GM18868 (cell line): Measurements from ENCODE around the gene PKM.
"Not testable (repeated sequence)": the region's sequence is repeated elsewhere in the genome, so short reads cannot be mapped to it uniquely, and the experiment has no call there.

ENCODE experiments used
- ATAC-seq: cut with Tn5 transposase; IDR thresholded peaks from one replicate; pipeline ENCODE4 v1.9.1; 2021; ENCODE audit warnings: mild to moderate bottlenecking, moderate library complexity; ENCODE audit not compliant: unreplicated experiment

Gene PKM

DNA sequence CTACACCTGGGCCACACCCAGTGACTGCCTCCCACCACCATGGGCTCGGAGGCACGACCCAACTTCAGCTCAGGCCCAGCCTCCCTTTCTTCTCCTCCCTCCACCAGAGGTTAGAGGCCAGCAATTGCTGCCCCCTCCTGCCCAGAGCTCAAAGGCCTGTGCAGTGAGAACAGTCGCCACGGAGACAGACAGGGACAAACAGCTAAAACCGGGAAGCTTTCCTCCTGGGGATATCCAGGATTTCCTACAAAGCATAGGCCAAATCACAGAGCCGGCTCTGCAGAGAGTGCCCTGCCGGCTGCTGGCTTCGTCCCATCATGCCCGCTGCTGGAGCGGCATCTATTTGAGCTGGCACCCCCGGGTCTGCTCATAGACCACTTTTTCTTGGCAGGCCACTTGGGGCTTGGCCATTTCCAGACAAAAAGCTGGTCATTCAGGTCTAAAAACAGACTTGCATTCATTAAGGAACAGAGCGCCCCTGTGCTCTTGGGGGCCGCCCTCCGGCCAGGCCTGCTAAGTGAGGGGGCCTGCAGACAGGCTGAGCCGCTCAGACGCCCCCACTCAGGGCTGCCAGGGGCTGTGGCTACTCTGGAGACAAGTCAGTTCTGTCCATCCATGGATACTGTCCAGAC, 50.9 kb downstream of the PKM start:
- no peak for ATAC-seq

DNA sequence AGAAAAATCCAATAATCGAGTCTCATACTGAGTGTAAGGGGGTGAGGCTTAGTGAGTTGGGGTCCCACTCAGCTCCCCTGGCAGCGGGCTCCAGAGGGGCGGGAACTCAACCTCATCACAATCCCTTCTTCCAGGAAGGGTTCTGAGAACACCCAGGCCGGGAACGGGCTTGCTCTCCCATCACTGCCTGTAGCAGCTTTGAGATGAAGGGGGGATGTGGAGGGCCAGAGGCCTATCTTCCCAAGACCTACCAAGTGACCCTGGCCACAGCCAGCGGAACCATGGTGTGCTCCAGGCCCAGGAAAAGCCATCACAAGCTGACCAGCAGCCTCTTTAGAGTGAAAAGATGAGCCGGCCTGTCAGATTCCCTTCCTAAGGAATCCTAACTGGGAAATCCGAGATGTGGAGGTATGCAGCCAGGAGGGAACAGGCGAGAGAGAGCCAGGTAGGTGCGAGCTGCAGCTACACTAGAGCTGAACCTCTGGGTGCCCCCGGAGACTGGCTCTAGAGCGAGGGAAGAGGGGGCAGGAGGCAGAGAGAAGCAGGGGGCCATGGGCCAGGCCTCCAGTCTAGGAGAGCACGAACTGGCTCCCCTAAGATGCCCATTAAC, 51.9 kb downstream of the PKM start:
- ATAC-seq = no peak

DNA sequence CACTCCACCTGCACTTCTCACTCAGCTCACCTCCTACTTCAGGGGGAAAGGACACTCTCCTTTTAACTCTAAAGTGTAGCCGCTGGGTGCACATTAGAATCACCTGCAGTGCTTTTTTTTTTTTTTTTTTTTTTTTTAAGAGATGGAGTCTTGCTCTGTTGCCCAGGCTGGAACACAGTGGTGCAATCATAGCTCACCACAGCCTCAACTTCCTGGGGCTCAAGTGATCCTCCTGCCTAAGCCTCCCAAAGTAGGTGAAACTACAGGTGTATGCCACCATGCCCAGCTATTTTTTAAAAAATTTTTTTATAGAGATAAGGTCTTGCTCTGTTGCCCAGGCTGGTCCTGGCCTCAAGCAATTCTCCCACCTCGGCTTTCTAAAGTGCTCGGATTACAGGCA, 54.2 kb downstream of the PKM start:
- ATAC-seq = no peak

DNA sequence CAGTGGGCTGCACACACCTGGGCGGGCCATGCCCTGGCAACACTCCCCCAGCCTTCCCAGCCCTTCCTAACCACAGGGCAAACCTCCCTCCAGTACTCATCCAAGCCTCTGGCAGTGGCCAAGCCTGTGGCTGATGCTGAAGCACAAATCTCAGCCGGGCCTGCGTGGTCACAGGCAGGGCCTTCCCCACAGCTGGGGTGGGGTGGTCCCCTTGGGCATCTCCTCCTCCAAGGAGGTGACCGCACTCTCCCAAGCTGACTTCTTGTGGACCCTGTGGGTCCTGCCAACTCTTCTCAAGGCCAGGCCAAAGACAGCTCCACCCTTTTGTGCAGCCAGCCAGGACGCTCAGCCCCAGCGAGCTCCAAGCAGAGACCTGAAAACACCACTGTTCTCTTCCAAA, 54.8 kb downstream of the PKM start:
- ATAC-seq = no peak

DNA sequence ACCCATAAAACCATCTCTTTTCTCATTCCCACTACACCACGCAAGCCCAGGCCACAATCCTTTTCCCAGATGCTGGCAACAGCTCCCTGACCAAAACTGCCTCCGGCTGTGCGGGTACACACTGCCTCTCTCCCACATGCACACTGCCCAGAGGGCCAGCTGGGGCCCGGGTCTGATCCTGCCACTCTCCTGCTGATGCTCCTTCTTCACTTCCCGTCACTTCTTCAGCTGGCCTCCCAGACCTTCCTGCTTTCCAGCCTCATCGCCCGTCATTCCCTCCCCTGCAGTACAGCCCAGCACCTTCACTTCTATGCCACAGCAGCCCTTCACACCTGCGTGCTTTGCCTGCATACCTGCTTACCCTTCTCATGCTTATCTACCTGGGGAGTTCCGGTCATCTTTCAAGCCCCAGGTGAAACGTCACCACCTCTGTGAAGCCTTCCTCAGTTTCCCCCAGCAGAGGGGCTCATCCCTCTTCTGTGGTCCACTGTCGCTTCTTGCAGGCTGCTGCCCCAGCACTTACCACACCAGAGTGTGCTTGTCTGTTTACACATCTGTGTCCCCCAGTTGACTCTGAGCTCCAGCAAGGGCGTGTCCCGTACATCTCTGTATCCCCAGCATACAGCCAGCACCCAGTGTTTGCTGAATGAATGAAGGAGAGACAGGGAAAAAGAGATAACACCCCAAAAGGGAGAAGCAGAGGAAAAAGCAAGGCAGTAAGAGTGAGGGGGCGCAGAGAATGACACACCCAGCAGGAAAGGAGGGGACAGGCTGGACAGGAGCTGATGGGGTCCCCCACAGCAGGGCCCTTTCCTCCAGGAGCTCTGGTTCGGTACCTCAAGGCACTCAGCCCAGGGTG, 55.6 kb downstream of the PKM start:
- no peak for ATAC-seq

DNA sequence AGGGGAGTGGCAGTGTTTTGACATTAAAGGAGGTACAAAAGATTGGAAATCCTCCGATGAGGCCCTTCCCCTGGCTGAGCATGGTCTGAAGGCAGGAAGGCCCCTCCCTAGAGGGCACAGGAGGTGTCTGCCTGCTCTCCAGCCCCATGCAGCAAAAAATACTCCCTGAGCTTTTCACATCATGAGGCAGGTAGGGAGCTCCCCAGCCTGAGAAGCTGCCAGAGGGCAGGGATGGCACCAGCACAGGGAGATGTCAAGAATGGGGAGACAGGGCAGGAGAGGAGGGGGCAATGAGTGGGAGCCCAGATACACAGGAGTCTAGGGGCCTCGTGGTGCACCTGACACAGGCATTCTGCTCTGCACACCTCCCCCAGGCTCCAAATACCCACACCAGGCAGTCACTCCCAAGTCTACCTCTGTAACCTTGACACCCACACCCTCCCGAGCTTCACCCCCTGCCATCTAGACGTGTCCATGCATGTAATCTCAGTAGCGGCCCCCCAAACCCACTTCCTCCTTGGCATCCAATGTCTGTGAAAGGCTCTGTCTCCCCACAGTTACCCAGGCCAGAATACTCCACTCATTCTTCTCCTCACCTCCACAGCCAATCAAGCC, 56.3 kb downstream of the PKM start:
- no peak for ATAC-seq

DNA sequence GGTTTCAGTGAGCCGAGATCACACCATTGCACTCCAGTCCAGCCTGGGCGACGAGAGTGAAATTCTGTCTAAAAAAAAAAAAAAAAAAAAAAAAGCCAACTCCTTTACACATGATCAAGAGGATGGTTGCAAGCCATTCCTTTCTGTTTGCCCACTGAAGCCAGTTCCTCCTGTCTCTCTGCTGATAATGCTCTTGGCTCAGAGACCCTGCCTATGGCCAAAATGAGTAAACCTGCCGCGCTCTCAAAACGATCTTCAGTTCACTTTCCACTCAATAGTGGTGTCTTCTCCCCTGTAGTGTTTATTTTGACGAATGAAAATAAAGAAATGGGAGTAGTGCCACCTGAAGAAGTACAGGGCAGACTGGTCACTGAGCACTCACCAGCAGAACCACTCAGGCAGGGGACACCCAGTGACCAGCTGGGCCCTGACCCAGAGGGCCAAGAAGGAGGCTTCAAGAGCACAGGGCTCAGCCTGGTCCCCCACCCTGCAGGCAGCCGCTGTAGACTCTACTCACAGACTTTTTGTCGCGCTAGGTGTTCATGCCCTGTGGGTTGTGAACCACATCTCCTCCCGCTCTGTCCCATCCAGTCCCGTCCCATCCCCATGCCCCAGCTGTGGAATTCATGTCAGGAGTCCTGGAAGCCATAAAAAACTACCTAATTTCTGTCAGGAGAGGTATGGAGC, 57.0 kb downstream of the PKM start:
- ATAC-seq = no peak

DNA sequence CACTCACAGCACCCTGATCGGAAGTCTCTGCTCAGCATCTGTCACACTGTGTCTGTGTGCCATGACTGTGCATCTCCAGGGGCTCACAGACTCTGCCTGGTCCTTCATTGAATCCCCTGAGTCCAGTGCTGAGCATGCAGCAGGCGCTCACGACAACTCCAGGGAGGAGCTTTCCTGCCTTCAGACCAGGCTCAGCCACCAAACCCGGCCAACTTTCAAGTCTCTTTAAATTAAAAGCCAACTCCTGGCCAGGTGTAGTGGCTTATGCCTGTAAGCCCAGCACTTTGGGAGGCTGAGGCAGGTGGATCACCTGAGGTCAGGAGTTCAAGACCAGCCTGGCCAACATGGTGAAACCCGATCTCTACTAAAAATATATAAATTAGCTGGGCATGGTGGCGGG, 57.6 kb downstream of the PKM start:
- no peak for ATAC-seq

DNA sequence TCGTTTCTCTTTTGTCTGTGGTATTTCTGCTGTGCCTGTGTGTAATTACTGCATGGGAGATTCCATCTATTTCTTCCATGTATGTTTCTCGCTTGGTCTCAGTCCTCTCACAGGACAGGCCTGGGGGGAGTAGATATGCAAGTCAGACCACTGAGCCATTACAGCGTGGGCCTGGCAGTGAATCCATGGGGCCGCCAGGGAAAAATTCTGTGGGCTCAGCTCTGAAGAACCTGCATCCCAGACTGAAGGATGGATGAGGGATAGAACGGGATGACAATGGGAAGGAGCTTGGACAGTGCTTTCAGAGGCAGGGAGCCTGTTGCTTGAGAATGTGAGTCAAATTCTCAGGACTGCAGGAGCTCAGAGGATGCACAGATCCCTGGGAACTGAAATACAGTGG, 58.2 kb downstream of the PKM start:
- ATAC-seq = no peak

DNA sequence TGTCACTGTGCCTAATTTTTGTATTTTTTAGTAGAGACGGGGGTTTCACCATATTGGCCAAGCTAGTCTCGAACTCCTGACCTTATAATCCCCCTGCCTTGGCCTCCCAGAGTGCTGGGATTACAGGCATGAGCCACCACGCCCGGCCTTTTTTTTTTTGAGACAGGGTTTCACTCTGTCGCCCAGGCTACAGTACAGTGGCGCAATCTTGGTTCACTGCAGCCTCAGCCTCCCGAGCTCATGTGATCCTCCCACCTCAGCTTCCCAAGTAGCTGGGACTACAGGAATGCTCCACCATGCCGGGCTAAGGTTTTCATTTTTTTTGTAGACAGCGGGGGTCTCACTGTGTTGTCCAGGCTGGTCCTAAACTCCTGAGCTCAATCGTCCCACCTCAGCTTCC, 59.0 kb downstream of the PKM start:
- ATAC-seq = not testable (repeated sequence)

DNA sequence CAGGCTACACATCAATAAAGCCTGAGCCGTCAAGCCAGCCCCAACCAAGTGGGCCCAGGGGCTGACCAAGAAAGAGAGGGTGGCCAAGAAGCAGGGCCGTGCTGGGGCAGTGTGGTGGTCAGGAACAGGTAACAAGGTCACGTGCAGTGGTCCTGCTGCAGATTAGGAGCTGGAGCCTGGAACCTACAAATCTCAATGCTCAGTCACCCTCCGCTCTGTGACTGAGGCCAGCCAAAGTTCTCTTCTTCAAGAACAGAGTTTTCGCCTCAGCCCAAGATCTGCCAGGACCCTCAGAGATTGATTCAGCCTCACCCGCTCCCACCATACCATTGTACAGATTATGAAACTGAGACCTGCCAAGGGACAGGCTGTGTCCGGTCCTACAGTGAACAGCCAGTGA, 60.3 kb downstream of the PKM start:
- no peak for ATAC-seq

DNA sequence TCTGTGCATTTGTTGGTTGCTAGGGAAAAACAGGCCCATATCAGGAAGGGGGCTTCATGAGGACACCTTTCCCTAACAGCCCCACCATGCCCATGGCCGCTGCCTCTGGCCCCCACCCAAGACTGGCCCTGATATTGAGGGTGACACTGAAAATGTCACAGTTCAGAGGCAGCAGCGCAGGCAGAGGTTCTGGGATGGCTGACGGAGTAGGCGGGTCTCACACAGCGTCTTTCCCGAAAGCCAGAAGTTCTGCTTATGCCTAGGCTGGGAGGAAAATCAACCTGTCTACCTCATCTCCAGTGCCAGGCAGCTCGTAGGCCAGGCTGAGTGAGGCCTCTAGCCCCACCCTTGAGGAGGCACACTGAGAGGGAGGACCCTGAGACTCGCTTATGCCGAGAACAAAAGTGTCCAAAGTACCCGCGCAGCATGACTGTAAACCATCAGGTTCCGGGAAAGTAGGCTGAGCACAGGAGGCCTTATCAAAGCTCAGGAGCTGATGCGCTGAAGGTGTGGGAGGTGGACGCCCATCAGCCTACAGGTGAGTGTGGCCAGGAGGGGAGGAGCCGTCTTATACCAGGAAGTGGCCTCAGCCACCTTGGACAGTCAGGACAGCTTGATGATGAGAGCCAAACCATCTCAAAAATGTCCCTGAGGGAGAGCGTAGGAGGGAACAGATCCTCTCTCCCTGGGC, 60.9 kb downstream of the PKM start:
- no peak for ATAC-seq

DNA sequence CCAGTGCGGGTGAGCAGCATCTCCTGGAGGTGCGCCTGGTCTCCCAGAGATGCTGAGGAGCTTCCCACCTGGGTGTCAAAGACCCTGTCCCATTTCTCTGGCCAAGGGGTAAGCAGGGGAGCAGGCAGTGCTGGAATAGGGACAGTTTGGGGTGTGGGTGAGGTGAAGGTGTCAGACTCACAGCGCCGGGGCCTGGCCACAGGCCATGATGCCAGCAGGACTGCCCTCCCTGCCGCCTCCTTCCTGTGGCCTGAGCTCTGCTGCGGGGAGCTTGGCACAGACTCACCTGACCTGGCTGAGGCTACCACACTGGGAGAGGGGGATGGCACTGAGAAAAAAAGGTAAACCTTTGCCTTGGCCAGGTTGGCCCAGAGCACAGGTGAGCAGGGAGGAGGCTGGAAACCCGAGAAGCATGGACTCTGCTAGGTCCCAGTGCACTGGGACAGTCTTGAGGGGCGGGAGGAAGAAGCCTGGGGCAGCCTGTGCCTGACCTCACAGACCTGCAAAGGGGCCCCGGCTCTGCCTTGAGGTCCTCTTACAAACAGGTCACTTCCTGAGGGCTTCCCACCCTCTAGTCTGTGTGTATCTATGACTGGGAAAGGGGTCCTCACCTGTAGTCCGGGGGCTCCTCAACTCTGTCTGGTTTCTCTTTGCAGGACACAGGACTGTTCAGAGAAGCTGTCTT, 61.6 kb downstream of the PKM start:
- no peak for ATAC-seq

DNA sequence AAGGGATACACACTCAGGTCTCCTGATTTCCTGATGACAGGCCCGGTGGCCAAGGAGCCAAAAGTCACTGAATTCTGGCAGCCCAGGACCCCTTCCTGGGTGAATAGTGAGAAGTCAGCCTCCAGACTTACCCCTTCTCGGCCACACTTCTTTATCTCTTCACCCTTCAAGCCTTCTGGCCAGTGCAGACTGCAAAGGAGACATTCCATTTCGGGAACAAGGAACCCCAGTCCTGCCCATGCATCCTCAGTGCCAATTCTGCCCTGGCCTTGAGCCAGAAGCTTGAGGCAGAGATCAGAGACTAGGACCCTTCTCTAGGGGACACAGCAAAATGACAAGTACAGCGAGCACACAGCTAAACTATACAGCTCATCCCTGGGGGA, 62.2 kb downstream of the PKM start:
- no peak for ATAC-seq

DNA sequence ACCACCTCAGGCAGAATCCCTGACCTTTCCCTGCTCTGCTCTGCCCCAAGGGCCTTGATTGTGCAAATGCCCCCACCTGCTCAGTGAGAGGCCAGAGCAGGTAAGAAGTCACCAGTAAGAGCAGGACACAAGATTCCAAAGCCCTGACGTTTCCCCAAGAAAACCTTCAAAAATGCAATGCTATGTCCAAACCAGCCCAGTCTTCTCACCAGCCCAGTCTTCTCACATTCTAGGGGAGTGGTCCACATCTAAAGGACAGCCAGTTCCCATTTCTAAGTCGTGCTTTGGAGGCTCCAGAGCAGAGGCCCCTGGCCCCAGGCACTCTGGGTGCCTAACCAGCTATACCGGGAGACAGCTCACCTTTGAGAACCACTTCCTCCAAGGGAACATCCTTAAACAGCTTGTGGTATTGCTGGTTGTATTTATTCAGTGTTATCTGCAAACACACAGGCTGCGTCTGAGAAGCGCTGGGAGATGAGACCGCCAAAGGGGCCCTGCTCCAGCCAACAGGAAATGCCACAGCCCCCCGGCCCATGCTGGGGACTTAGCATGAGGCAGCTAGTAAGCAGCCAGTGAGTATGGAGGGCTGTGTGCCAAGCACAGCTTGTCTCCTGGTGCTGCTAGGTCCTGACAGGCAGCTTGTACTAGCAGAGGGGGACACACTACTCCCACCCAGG, 62.7 kb downstream of the PKM start:
- no peak for ATAC-seq

DNA sequence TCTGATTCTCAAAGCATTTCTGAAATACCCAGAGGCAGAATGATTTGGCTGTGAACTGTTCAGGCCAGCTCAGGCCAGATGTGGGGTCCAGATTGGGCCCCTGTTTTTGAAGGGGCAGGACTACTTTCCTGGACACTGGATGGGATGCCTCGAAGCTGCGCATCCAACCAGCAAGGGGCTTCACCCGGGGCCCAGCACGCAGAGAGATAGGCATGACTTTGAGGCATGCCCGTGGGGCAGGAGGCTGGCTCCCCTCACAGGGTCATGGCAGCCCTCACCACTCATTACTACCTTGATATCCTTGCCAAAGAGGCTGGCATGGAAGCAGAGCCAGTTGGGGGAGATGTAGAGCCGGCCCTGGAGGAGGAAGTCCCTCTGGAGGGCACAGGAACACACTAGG, 63.5 kb downstream of the PKM start:
- ATAC-seq = no peak

DNA sequence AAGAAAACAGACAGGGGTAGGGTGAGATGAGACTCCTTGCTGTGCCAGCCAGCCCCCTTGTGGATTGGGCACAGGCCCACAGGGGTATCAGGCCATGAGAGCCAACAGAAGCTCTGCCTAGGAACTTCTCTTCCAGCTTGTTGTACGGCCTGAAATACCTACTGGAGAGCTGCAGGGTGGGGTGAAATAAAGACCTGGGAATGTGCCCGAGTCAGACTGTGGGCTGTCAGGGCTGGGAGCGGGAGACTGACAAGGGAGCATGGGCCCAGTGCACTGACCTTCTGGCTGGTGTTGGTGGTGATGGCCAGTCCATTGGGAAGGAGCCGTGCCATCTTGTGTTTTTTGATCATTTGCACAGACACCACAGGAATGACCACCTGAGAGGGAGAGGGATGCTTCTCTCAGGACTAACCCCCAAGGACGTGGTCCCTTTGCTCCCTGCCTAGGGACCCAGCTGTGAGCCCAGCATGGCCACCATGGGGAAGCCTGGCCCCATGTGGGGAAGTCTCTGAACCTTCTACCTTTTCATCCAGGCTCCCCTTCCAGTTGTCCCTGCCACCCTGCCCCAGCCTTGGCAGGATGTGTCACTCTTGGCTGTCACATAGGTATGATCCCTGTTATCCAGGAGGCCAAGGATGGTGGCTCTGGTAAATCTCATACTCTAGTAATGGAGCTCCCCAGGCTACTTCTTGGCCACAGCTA, 64.1 kb downstream of the PKM start:
- ATAC-seq = no peak

DNA sequence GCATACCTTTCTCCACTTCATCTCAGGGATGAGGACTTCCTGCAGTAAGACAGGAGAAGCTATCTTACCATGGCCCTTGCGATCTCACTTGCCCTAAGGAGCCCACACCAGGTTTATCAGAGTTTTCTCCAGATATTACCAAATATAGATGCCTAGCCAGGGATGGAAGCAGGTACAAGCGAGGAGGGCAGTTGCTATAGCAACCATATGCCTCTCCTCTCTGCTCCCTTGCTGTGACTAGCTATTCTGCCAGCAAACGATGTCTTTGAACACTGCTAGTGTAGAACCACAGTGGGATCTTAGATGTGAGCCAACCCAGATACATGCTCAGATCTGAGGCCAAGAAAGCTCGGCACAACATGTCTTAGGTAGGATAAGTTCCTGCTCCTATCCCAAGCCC, 67.3 kb downstream of the PKM start:
- no peak for ATAC-seq

DNA sequence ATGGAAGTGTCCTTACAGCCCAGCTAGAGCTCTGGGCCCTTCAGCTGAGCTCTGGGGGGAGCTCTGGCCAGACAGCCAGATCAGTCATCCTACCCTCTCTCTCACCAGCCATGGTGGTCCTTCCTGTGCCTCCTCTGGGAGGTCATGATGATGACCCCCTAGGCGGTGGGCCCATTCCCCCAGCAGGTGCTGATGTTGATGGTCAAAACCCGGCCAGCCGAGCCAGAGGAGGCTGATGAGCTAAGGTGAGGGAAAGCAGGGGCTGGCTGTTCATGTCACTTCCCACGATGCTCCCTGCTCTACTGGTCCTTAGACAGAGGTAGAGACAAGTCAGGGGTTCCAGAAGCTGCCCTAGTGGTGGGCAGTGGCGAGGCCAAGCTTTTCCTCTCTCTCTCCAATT, 68.4 kb downstream of the PKM start:
- ATAC-seq = no peak
